Keratinocyte (primary cell): ENCODE measurements around the gene COL16A1. TPM values are rescaled to one million over a fixed set of nuclear protein-coding genes. Genes with fewer than 3 reads are reported as not detected.

Source experiments
- DNase-seq: peaks from one replicate; pipeline ENCODE4 v3.0.0-alpha.2; 2011; ENCODE audit warnings: low read depth, missing footprints, low spot score
- FAIRE-seq: peaks from 2 replicates; lab custom pipeline; 2011; peaks lifted over from hg19 to GRCh38; lab: Jason Lieb, UNC
- H2AFZ ChIP-seq: 2 replicates; pipeline ENCODE4 v1.6.0; 2012; ENCODE audit warnings: low read length, control low read depth, inconsistent platforms; ENCODE audit not compliant: control insufficient read depth
- H3K27ac ChIP-seq: 2 replicates; pipeline ENCODE4 v1.5.1; 2011; ENCODE audit warnings: low read length; ENCODE audit not compliant: control insufficient read depth, insufficient read depth
- H3K27me3 ChIP-seq: 3 replicates; pipeline ENCODE4 v1.6.0; 2011; ENCODE audit warnings: low read length; ENCODE audit not compliant: control insufficient read depth, insufficient read depth; ENCODE audit errors: extremely low read depth
- H3K36me3 ChIP-seq, 2 experiments: 2 replicates in 1 of 2; 3 replicates in 1 of 2; pipeline ENCODE4 v1.5.1; 2011; ENCODE audit warnings: low read length in 2 of 2, mild to moderate bottlenecking in 1 of 2; ENCODE audit not compliant: control insufficient read depth in 2 of 2, insufficient read depth in 2 of 2; ENCODE audit errors: extremely low read depth in 1 of 2
- H3K4me1 ChIP-seq: 3 replicates; pipeline ENCODE4 v1.5.1; 2011; ENCODE audit warnings: low read length; ENCODE audit not compliant: control insufficient read depth, insufficient read depth; ENCODE audit errors: extremely low read depth
- H3K4me2 ChIP-seq: 3 replicates; pipeline ENCODE4 v1.6.0; 2011; ENCODE audit warnings: low read depth, low read length; ENCODE audit not compliant: control insufficient read depth, insufficient read depth; ENCODE audit errors: extremely low read depth
- H3K4me3 ChIP-seq, 3 experiments: fragments of 200-600 bp in 1 of 3; sonication (generic) in 1 of 3; 2 replicates in 2 of 3; 3 replicates in 1 of 3; pipeline ENCODE4 v1.5.1; 2011 to 2016; ENCODE audit warnings: low read length in 3 of 3, mild to moderate bottlenecking in 3 of 3, control low read depth in 2 of 3, inconsistent platforms in 1 of 3, low read depth in 1 of 3, mixed read lengths in 1 of 3, mixed run types in 1 of 3, moderate library complexity in 1 of 3; ENCODE audit not compliant: control insufficient read depth in 2 of 3, insufficient read depth in 2 of 3; ENCODE audit errors: extremely low read depth in 1 of 3
- H3K79me2 ChIP-seq: 2 replicates; pipeline ENCODE4 v1.6.0; 2012; ENCODE audit warnings: low read length; ENCODE audit not compliant: control insufficient read depth, insufficient read depth
- H3K9ac ChIP-seq: 3 replicates; pipeline ENCODE4 v1.6.0; 2011; ENCODE audit warnings: low read length; ENCODE audit not compliant: control insufficient read depth, insufficient read depth; ENCODE audit errors: extremely low read depth
- H3K9me1 ChIP-seq: 3 replicates; pipeline ENCODE4 v1.6.0; 2011; ENCODE audit warnings: low read length; ENCODE audit not compliant: control insufficient read depth, insufficient read depth; ENCODE audit errors: extremely low read depth
- H3K9me3 ChIP-seq: 2 replicates; pipeline ENCODE4 v1.5.1; 2012; ENCODE audit warnings: low read depth, low read length; ENCODE audit not compliant: control insufficient read depth
- H4K20me1 ChIP-seq: 3 replicates; pipeline ENCODE4 v1.6.0; 2011; ENCODE audit warnings: low read length; ENCODE audit not compliant: control insufficient read depth, insufficient read depth; ENCODE audit errors: extremely low read depth
- EZH2 ChIP-seq: IDR thresholded peaks from one replicate; pipeline ENCODE4 v1.6.1; 2012; ENCODE audit warnings: inconsistent platforms, mild to moderate bottlenecking, low read length, moderate library complexity
- dilution Hi-C: fragments of 300-500 bp; cut with MboI; formaldehyde crosslinking; loops from one replicate; pipeline ENCODE4 v1.7.0; 2020; ENCODE audit warnings: low sequenced_read_pairs; ENCODE audit not compliant: extremely low pct_ligation_motif_present
- polyA plus RNA-seq, 5 experiments: library from polyadenylated mRNA; depleted of rRNA in 3 of 5; stranded (reverse) in 3 of 5; stranded (forward) in 1 of 5; unstranded in 1 of 5; fragments of >200 nt; gene quantifications; 1 replicate in 1 of 5; 2 replicates in 3 of 5; 3 replicates in 1 of 5; pipeline versions ENCODE4 v1.2.1 to v1.2.3, GENCODE V29; 2011 to 2012; ENCODE audit warnings: missing spikeins in 2 of 5, low read depth in 1 of 5, low replicate concordance in 1 of 5
- TF ChIP-seq, protein P1 (sequence below), 3 experiments: IDR thresholded peaks in 1 of 3; conservative IDR thresholded peaks in 1 of 3; optimal IDR thresholded peaks in 1 of 3; 2 replicates in 2 of 3; 3 replicates in 1 of 3; pipeline versions ENCODE3 to v1.5.1; 2011; ENCODE audit warnings: low read length in 3 of 3, mild to moderate bottlenecking in 3 of 3, moderate library complexity in 2 of 3, control low read depth in 1 of 3, inconsistent platforms in 1 of 3; ENCODE audit not compliant: insufficient read depth in 2 of 3; ENCODE audit errors: extremely low read depth in 1 of 3

The COL16A1 gene
- polyA plus RNA-seq, 1 donor (not counting 4 experiments of a cell fraction or from before 2014, with no cell fraction given) = 43.4 TPM

DNA sequence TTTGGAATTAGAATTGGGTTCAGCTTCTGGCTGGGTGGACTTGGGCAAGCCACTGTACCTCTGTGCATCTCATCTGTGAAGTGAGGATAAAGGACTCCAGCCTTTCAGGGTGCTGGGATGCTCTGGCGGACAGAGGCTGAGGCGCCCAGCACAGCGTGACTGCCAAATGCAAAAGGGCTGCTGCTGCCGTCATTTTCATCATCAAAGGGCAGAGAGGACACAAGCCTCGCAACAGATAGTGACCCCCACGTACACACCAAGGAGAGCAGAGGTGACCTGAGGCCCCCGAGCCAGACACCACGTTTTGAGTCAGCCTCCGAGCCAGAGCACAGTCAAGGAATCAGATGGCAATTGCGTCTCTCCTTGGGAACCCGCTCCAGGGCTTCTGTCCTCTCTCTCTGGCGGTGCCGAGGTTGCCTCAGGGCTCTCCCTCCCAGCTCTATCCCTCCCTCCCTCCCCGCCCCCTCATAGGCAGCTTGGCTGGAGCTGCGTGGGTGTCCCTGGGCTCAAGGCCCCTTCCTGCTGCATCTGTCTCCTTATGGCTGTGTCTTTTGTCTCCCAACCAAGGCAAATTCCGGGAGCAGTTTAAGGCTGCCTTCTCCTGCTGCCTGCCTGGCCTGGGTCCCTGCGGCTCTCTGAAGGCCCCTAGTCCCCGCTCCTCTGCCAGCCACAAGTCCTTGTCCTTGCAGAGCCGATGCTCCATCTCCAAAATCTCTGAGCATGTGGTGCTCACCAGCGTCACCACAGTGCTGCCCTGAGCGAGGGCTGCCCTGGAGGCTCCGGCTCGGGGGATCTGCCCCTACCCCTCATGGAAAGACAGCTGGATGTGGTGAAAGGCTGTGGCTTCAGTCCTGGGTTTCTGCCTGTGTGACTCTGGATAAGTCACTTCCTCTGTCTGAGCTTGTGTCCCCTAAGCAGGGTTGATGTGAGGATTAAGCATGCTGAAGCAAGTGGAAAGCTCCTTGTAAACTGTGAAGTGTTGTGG lies 77.3 kb downstream of the COL16A1 start:
- H3K36me3 ChIP-seq = peaks cover 20 to 27% of the 10 kb centered on the region in 2 experiments
- dilution Hi-C loops = no loop called here
- H3K9me3 ChIP-seq = no peaks in the 10 kb centered on the region
- no peaks in the 10 kb centered on the region for H4K20me1 ChIP-seq
- no peak overlapping the region for H3K27ac ChIP-seq
- H3K4me3 ChIP-seq = no peak overlapping the region
- no peak overlapping the region for H3K4me2 ChIP-seq
- H3K79me2 ChIP-seq = no peaks in the 10 kb centered on the region
- H3K9ac ChIP-seq = no peak overlapping the region
- H3K27me3 ChIP-seq = no peaks in the 10 kb centered on the region
- no peak for FAIRE-seq
- H3K9me1 ChIP-seq = no peaks in the 10 kb centered on the region
- no peak overlapping the region for H2AFZ ChIP-seq
- no peak for DNase-seq
- TF ChIP-seq, protein P1, sequence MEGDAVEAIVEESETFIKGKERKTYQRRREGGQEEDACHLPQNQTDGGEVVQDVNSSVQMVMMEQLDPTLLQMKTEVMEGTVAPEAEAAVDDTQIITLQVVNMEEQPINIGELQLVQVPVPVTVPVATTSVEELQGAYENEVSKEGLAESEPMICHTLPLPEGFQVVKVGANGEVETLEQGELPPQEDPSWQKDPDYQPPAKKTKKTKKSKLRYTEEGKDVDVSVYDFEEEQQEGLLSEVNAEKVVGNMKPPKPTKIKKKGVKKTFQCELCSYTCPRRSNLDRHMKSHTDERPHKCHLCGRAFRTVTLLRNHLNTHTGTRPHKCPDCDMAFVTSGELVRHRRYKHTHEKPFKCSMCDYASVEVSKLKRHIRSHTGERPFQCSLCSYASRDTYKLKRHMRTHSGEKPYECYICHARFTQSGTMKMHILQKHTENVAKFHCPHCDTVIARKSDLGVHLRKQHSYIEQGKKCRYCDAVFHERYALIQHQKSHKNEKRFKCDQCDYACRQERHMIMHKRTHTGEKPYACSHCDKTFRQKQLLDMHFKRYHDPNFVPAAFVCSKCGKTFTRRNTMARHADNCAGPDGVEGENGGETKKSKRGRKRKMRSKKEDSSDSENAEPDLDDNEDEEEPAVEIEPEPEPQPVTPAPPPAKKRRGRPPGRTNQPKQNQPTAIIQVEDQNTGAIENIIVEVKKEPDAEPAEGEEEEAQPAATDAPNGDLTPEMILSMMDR (optimal IDR thresholded peaks at IDR 0.05 in 1 of 3, IDR thresholded peaks at IDR 0.05 in 1 of 3, conservative IDR thresholded peaks at IDR 0.05 in 1 of 3; ENCODE audit: extremely low read depth in 1 of 3, insufficient read depth in 2 of 3, low read length in 3 of 3) = no peak
- no peak for TF ChIP-seq EZH2
- H3K4me1 ChIP-seq = peaks cover 15% of the 10 kb centered on the region

DNA sequence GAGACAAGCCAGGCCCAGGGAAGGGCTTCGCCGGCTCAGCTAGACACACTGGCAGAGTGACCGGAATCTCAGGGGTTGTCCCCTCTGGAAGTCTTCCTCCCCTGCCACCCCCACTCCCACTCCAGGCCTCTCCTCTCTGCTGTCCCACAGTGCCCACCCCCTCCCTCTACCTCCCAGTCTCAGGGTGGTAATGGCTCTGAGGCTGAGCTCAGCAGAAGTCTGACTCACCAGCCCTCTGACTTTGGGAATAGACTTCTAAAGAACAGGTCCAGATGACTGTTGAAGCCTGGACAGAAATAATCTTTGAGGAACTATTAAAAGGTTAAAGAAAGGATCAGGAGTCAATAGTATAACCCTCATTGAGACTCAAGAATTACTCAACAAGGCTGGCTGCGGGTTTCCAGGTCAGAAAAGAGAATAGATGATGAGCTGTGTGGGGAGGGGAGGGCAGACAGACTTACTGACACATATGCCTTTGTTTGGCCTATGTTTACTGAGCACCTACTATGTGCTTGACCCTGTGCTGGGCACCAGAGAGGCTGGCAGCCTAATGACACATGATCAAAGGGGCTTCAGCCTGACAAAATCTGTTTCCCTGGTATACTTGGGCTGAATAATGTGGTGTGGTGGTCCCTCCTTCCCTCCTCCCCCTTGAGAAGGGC lies 78.1 kb downstream of the COL16A1 start:
- no peak overlapping the region for H3K4me2 ChIP-seq
- TF ChIP-seq, protein P1 (optimal IDR thresholded peaks at IDR 0.05 in 1 of 3, IDR thresholded peaks at IDR 0.05 in 1 of 3, conservative IDR thresholded peaks at IDR 0.05 in 1 of 3; ENCODE audit: extremely low read depth in 1 of 3, insufficient read depth in 2 of 3, low read length in 3 of 3) = no peak
- no peak for TF ChIP-seq EZH2
- no peaks in the 10 kb centered on the region for H4K20me1 ChIP-seq
- no peak overlapping the region for H3K27ac ChIP-seq
- H3K9me1 ChIP-seq = no peaks in the 10 kb centered on the region
- H2AFZ ChIP-seq = no peak overlapping the region
- no peak overlapping the region for H3K4me3 ChIP-seq
- dilution Hi-C loops = no loop called here
- no peaks in the 10 kb centered on the region for H3K9me3 ChIP-seq
- H3K36me3 ChIP-seq = peaks cover 14 to 21% of the 10 kb centered on the region in 2 experiments
- H3K9ac ChIP-seq = no peak overlapping the region
- FAIRE-seq (no peak), DNase-seq (no peak)
- H3K27me3 ChIP-seq = no peaks in the 10 kb centered on the region
- H3K79me2 ChIP-seq = no peaks in the 10 kb centered on the region
- H3K4me1 ChIP-seq = peaks cover 15% of the 10 kb centered on the region
